ENCODE measurements around the gene ANKS6. TPM values are rescaled to one million over a fixed set of nuclear protein-coding genes. Genes with fewer than 3 reads are reported as not detected.

ANKS6 gene
- total RNA-seq, 1 donor from 2014 or later = 23.8 TPM

GRCh38 chr9:98750364-98751060, 45.8 kb downstream of the ANKS6 start:
- TF ChIP-seq CTCF (conservative IDR thresholded peaks at IDR 0.05; ENCODE audit: low read depth, low read length) = no peak
- H3K4me3 ChIP-seq (ENCODE audit: low read depth, low read length) = no peak overlapping the region
- DNase-seq (ENCODE audit: low read depth) = no peak

GRCh38 chr9:98747476-98747875, 48.9 kb downstream of the ANKS6 start:
- H3K4me3 ChIP-seq (ENCODE audit: low read depth, low read length) = no peak overlapping the region
- no peak for TF ChIP-seq CTCF (conservative IDR thresholded peaks at IDR 0.05; ENCODE audit: low read depth, low read length)
- no peak for DNase-seq (ENCODE audit: low read depth)

GRCh38 chr9:98745470-98745869, 50.9 kb downstream of the ANKS6 start:
- no peak for TF ChIP-seq CTCF (conservative IDR thresholded peaks at IDR 0.05; ENCODE audit: low read depth, low read length)
- DNase-seq (ENCODE audit: low read depth) = no peak
- H3K4me3 ChIP-seq (ENCODE audit: low read depth, low read length) = no peak overlapping the region

GRCh38 chr9:98743818-98744611, 52.3 kb downstream of the ANKS6 start:
- TF ChIP-seq CTCF (conservative IDR thresholded peaks at IDR 0.05; ENCODE audit: low read depth, low read length) = no peak

GRCh38 chr9:98743329-98743728, 53.0 kb downstream of the ANKS6 start:
- no peak for DNase-seq (ENCODE audit: low read depth)
- no peak overlapping the region for H3K4me3 ChIP-seq (ENCODE audit: low read depth, low read length)

More at GRCh38 chr9:98743818-98744611, 52.3 kb downstream of the ANKS6 start:
- no peak overlapping the region for H3K4me3 ChIP-seq (ENCODE audit: low read depth, low read length)
- no peak for DNase-seq (ENCODE audit: low read depth)

More at GRCh38 chr9:98743329-98743728, 53.0 kb downstream of the ANKS6 start:
- no peak for TF ChIP-seq CTCF (conservative IDR thresholded peaks at IDR 0.05; ENCODE audit: low read depth, low read length)
